Measurements from ENCODE around the gene MCTP1. TPM values are rescaled to one million over a fixed set of nuclear protein-coding genes. Genes with fewer than 3 reads are reported as not detected.
A peak's percentile ranks its signal among the peaks of the same experiment; 100 is the strongest.

MCTP1 gene
- polyA plus RNA-seq, 1 donor from 2014 or later = 1.9 TPM

DNA sequence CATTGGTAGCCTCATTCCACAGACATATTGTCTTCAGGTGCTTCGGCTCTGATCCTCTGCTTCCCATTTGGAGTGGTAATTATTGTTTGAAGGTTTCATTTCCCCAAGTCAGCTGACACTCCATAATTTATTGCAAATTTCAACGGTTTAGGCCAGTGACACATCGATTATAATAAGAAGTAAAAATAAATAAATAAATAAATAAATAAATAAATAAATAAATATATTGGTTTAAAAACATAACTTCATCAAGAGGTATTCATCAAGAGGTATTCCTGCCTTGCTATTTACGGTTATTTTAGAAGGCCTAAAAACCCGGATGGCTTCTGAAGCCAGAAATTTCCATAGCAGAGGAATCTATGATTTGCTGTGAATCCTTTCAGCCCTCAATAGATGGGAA lies 393.3 kb downstream of the MCTP1 start:
- no peaks in the 10 kb centered on the region for H3K79me2 ChIP-seq (replicated peaks; ENCODE audit: insufficient read depth, low read length)
- TF ChIP-seq TAF1 (IDR thresholded peaks at IDR 0.05; ENCODE audit: low read depth) (no peak), SMC3 (conservative IDR thresholded peaks at IDR 0.05; ENCODE audit: poor library complexity) (no peak), EP300 (conservative IDR thresholded peaks at IDR 0.05; ENCODE audit: poor library complexity, severe bottlenecking) (no peak), MXI1 (conservative IDR thresholded peaks at IDR 0.05; ENCODE audit: poor library complexity, severe bottlenecking) (no peak), EZH2 (IDR thresholded peaks at IDR 0.05; ENCODE audit: borderline replicate concordance, insufficient read depth, low read length, poor library complexity, severe bottlenecking) (no peak), RAD21 (conservative IDR thresholded peaks at IDR 0.05) (no peak), POLR2AphosphoS5 (IDR thresholded peaks at IDR 0.05) (no peak)
- TF ChIP-seq, protein P1, sequence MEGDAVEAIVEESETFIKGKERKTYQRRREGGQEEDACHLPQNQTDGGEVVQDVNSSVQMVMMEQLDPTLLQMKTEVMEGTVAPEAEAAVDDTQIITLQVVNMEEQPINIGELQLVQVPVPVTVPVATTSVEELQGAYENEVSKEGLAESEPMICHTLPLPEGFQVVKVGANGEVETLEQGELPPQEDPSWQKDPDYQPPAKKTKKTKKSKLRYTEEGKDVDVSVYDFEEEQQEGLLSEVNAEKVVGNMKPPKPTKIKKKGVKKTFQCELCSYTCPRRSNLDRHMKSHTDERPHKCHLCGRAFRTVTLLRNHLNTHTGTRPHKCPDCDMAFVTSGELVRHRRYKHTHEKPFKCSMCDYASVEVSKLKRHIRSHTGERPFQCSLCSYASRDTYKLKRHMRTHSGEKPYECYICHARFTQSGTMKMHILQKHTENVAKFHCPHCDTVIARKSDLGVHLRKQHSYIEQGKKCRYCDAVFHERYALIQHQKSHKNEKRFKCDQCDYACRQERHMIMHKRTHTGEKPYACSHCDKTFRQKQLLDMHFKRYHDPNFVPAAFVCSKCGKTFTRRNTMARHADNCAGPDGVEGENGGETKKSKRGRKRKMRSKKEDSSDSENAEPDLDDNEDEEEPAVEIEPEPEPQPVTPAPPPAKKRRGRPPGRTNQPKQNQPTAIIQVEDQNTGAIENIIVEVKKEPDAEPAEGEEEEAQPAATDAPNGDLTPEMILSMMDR (IDR thresholded peaks at IDR 0.05; ENCODE audit: poor library complexity, severe bottlenecking) = no peak
- TF ChIP-seq, protein P2, sequence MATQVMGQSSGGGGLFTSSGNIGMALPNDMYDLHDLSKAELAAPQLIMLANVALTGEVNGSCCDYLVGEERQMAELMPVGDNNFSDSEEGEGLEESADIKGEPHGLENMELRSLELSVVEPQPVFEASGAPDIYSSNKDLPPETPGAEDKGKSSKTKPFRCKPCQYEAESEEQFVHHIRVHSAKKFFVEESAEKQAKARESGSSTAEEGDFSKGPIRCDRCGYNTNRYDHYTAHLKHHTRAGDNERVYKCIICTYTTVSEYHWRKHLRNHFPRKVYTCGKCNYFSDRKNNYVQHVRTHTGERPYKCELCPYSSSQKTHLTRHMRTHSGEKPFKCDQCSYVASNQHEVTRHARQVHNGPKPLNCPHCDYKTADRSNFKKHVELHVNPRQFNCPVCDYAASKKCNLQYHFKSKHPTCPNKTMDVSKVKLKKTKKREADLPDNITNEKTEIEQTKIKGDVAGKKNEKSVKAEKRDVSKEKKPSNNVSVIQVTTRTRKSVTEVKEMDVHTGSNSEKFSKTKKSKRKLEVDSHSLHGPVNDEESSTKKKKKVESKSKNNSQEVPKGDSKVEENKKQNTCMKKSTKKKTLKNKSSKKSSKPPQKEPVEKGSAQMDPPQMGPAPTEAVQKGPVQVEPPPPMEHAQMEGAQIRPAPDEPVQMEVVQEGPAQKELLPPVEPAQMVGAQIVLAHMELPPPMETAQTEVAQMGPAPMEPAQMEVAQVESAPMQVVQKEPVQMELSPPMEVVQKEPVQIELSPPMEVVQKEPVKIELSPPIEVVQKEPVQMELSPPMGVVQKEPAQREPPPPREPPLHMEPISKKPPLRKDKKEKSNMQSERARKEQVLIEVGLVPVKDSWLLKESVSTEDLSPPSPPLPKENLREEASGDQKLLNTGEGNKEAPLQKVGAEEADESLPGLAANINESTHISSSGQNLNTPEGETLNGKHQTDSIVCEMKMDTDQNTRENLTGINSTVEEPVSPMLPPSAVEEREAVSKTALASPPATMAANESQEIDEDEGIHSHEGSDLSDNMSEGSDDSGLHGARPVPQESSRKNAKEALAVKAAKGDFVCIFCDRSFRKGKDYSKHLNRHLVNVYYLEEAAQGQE (IDR thresholded peaks at IDR 0.05; ENCODE audit: borderline replicate concordance) = no peak
- no peaks in the 10 kb centered on the region for H3K9me2 ChIP-seq (ENCODE audit: insufficient read depth, low read length)
- no peaks in the 10 kb centered on the region for H4K20me1 ChIP-seq (ENCODE audit: insufficient read depth)
- H2AFZ ChIP-seq (ENCODE audit: low read depth, low read length) = no peak overlapping the region
- no peaks in the 10 kb centered on the region for H3K9me3 ChIP-seq (ENCODE audit: low read length)
- no peaks in the 10 kb centered on the region for H3K27me3 ChIP-seq (ENCODE audit: insufficient read depth, low read depth, low read length)
- peak overlapping the region; percentile 32 for H3K4me3 ChIP-seq (ENCODE audit: low read length)
- H3K9ac ChIP-seq (ENCODE audit: low read length) = no peak overlapping the region
- H3K4me2 ChIP-seq (ENCODE audit: low read length) = no peak overlapping the region
- H3K27ac ChIP-seq (ENCODE audit: low read length) = peak overlapping the region; percentile 64
- H3K36me3 ChIP-seq (ENCODE audit: insufficient read depth, low read length) = no peaks in the 10 kb centered on the region
- no peaks in the 10 kb centered on the region for H3F3A ChIP-seq (ENCODE audit: insufficient read depth, low read length, poor library complexity, severe bottlenecking)

DNA sequence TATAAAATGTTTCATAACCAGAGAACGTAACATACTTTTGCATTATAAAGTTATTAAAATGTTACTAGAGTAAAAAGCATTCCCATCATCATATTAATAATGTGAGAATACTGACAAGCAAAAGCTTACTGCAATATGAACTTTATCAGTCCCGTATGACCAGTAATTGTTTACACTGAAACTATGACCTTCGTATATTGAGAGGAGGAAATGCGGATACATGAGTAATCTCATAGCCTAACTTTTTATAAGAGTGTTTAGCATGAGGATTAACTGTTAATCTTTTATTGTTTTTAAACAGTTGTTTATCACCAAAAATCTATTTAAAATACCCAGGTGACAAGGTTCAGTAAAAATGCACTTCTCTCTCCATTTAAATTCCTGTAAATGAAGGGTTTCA lies 394.0 kb downstream of the MCTP1 start:
- no peaks in the 10 kb centered on the region for H3K79me2 ChIP-seq (replicated peaks; ENCODE audit: insufficient read depth, low read length)
- H3K27me3 ChIP-seq (ENCODE audit: insufficient read depth, low read depth, low read length) = no peaks in the 10 kb centered on the region
- no peak overlapping the region for H2AFZ ChIP-seq (ENCODE audit: low read depth, low read length)
- no peaks in the 10 kb centered on the region for H3K9me2 ChIP-seq (ENCODE audit: insufficient read depth, low read length)
- H3K4me3 ChIP-seq (ENCODE audit: low read length) = no peak overlapping the region
- no peak overlapping the region for H3K4me2 ChIP-seq (ENCODE audit: low read length)
- no peaks in the 10 kb centered on the region for H3F3A ChIP-seq (ENCODE audit: insufficient read depth, low read length, poor library complexity, severe bottlenecking)
- H3K9ac ChIP-seq (ENCODE audit: low read length) = no peak overlapping the region
- no peaks in the 10 kb centered on the region for H3K36me3 ChIP-seq (ENCODE audit: insufficient read depth, low read length)
- H4K20me1 ChIP-seq (ENCODE audit: insufficient read depth) = no peaks in the 10 kb centered on the region
- H3K9me3 ChIP-seq (ENCODE audit: low read length) = no peaks in the 10 kb centered on the region
- H3K27ac ChIP-seq (ENCODE audit: low read length) = peak overlapping the region; percentile 64
- TF ChIP-seq RAD21 (conservative IDR thresholded peaks at IDR 0.05) = no peak
- TF ChIP-seq EP300 (conservative IDR thresholded peaks at IDR 0.05; ENCODE audit: poor library complexity, severe bottlenecking) = no peak
- TF ChIP-seq MXI1 (conservative IDR thresholded peaks at IDR 0.05; ENCODE audit: poor library complexity, severe bottlenecking) = no peak
- no peak for TF ChIP-seq POLR2AphosphoS5 (IDR thresholded peaks at IDR 0.05)
- TF ChIP-seq, protein P2 (IDR thresholded peaks at IDR 0.05; ENCODE audit: borderline replicate concordance) = no peak
- TF ChIP-seq, protein P1 (IDR thresholded peaks at IDR 0.05; ENCODE audit: poor library complexity, severe bottlenecking) = no peak
- TF ChIP-seq TAF1 (IDR thresholded peaks at IDR 0.05; ENCODE audit: low read depth) = no peak
- no peak for TF ChIP-seq SMC3 (conservative IDR thresholded peaks at IDR 0.05; ENCODE audit: poor library complexity)
- TF ChIP-seq EZH2 (IDR thresholded peaks at IDR 0.05; ENCODE audit: borderline replicate concordance, insufficient read depth, low read length, poor library complexity, severe bottlenecking) = no peak

All from neural cell (in vitro differentiated cells).